HS-27A (cell line): Measurements from ENCODE around the gene SDF2.
"Not testable (repeated sequence)": the region's sequence is repeated elsewhere in the genome, so short reads cannot be mapped to it uniquely, and the experiment has no call there.

Experiments used
- DNase-seq: peaks from one replicate; pipeline ENCODE4 v3.0.0-alpha.2; 2012; ENCODE audit warnings: low read depth, missing footprints

Gene SDF2

DNA sequence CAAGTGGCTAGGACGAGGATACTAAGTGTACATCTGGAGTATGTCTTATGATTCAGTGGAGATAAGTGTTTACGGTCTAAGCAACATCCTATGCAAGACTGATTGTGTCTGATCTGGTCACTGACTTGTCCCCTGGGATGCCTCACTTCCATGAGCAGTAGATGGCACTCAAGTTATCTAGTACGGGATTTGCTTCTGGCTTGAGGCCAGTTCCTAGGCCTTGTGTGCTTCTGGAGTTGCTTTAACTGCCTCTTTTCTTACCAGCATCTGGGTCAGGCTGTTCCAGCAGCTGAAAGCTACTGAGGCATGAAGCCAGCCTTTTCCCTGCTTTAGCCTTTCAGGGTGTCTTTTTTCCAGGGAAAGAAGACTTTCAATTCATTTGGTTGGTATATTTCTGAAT lies 23.3 kb upstream of the SDF2 start:
- no peak for DNase-seq

GRCh38 chr17:28682655-28683054 lies 20.9 kb upstream of the SDF2 start:
- no peak for DNase-seq

DNA sequence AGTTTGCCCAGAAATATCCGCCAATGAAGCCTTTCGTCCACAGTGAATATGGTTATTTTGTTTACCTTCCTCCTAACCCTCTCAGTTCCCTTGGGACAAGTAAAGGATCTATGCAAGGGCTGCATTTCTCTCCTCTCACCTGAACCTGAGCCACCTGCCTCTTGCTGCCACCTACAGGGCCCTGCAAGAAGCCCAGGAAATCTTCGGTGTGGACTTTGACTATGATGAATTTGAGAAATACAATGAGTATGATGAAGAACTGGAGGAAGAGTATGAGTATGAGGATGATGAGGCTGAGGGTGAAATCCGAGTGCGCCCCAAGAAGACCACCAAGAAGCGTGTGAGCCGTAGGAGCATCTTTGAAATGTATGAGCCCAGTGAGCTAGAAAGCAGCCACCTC lies 14.3 kb upstream of the SDF2 start:
- no peak for DNase-seq

- no peak for DNase-seq
Measured at GRCh38 chr17:28675490-28675889, 13.8 kb upstream of the SDF2 start.

- DNase-seq: no peak
Measured at GRCh38 chr17:28669918-28670317, 8.2 kb upstream of the SDF2 start.

GRCh38 chr17:28667870-28668269 lies 6.2 kb upstream of the SDF2 start:
- DNase-seq: no peak

GRCh38 chr17:28665994-28666393 lies 4.3 kb upstream of the SDF2 start:
- no peak for DNase-seq

DNA sequence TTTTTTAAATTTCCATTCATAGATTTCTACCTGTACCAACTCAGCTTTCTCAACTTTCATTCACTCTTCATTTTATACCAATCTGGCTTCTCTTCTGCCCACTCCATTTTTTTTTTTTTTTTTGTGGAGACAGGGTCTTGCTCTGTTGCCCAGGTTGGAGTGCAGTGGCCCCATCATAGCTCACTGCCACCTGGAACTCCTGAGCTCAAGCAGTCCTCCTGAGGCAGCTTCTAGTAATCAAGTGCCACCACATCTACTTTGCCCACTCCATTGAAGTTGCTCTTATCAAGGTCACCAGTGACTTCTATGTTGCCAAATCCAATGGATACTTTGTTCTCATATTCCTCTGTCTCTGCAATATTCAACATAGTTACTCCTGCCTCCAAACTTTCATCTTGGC lies 2.0 kb upstream of the SDF2 start:
- no peak for DNase-seq

- no peak for DNase-seq
Measured at GRCh38 chr17:28662527-28662829, 772 bp upstream of the SDF2 start.

DNA sequence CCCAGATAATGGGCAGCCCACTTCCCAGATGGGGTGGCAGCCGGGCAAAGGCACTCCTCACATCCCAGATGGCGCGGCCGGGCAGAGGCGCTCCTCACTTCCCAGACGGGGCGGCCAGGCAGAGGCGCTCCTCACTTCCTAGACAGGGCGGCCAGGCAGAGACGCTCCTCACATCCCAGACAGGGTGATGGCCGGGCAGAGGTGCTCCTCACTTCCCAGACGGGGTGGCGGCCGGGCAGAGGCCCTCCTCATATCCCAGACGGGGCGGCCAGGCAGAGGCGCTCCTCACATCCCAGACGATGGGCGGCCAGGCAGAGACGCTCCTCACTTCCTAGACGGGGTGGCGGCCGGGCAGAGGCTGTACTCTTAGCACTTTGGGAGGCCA lies 2.2 kb downstream of the SDF2 start:
- DNase-seq: not testable (repeated sequence)

DNA sequence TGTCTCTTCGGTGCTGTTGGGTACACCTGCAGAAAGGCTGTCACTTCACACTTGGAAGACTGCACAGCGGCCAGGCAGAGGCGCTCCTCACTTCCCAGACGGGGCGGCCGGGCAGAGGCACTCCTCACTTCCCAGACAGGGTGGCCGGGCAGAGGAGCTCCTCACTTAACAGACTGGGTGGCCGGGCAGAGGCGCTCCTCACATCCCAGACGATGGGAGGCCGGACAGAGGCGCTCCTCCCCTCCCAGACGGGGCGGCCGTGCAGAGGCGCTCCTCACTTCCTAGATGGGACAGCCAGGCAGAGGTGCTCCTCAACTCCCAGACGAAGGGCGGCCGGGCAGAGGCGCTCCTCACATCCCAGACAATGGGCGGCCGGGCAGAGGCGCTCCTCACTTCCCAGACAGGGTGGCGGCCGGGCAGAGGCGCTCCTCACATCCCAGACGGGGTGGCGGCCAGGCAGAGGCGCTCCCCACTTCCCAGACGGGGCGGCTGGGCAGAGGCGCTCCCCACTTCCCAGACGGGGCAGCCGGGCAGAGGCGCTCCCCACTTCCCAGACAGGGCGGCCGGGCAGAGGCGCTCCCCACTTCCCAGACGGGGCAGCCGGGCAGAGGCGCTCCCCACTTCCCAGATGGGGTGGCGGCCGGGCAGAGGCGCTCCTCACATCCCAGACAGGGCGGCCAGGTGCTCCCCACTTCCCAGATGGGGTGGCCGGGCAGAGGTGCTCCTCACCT lies 2.8 kb downstream of the SDF2 start:
- DNase-seq: not testable (repeated sequence)

- DNase-seq: not testable (repeated sequence)
Measured at GRCh38 chr17:28658342-28658741, 3.4 kb downstream of the SDF2 start.

DNA sequence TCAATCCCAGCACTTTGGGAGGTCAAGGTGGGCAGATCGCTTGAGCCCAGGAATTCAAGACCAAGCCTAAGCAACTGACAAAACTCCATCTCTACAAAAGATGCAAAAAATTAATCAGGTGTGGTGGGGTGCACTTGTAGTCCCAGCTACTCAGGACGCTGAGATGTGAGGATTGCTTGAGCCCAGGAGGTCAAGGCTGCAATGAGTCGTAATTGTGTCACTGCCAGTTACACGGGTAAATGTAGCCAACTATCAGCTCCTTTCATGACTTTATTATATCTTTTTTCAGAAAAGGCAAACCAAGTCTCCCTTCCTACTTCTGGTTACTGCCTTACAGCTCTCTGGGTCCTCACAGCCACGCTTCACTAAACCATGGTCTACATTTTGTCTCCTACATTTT lies 4.0 kb downstream of the SDF2 start:
- no peak for DNase-seq

- DNase-seq: no peak
Measured at GRCh38 chr17:28655160-28655559, 6.5 kb downstream of the SDF2 start.

DNA sequence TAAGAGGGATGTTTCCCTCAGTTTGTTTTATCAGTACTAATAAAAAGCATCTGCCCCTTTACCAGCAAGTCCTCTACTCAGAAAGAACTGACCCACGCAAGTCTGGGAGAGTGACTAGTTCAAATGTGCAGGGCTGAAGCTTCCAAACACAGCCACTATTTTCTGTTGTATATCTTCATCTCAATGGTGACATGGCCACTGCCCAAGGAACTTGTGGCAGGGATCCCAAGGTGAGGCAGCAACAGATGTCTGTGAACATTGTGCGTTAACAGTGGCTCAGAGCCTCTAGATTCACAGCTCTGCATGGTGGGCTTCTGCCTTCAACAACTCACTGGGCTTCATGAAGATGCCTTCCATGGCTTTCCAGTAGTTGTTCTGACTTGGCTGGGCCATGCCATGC lies 13.0 kb downstream of the SDF2 start:
- no peak for DNase-seq

DNA sequence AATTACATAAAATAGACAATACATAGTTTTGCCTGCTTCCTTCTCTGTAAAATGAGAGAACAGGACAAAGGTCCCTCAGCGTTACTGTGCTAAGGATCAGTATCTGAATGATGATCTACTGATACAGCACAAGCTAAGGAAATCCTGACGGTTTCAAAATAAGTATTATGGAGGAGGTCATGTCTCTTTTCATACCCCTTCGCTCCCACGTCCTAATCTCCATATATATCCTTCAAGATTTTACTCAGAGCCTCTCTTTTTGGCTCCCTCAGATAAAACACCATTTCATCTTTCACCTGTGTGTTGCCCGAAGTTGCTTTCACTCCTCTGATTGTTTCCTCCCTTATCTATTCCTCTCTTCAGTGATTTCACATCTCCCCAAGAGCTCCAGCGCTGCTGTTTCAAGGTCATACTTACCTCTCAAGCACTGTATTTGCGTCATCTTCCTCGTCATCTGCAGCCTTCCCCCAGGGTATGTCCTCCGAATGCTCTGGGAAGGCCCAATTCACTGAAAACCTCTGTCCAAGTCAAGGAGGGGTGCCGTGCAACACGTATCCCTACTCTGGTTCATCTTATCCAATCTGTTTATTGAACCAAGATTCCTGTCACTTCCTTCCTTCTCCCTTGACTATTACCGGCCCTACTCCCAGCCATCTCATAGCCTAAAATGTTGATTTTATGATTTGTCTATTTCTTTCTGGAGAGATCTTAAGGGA lies 15.5 kb downstream of the SDF2 start:
- DNase-seq: no peak

DNA sequence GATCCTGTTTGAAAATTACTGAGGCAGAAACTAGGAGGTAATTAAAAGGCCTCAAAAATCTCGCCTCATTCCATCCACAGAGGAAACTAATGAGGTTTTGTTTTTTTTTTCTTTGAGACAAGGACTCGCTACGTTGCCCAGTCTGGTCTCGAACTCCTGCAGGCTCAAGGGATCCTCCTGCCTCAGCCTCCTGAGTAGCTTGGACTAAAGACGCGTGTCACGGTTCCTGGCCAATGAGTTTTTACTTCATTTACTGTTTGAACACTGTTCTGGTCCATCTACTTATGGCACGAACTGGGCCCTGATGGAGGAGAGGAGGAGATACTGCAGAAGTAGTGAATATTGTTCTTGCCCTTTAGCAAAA lies 16.1 kb downstream of the SDF2 start:
- DNase-seq: no peak

GRCh38 chr17:28644787-28645575 lies 16.7 kb downstream of the SDF2 start, which contains the start of gene BLTP2:
Gene BLTP2, minus strand, starts transcription at chr17:28645158. Its CDS starts 102 bp downstream, at chr17:28645056.
- peak; percentile 57 for DNase-seq

GRCh38 chr17:28643983-28644786 lies 17.5 kb downstream of the SDF2 start:
- DNase-seq: no peak

GRCh38 chr17:28641579-28641978 lies 20.1 kb downstream of the SDF2 start:
- no peak for DNase-seq

GRCh38 chr17:28635506-28635905 lies 26.2 kb downstream of the SDF2 start:
- DNase-seq: no peak

- DNase-seq: no peak
Measured at GRCh38 chr17:28634206-28634865, 27.4 kb downstream of the SDF2 start.
